SJCRH30 (cell line): ENCODE data around the gene FRMPD4. TPM values are rescaled to one million over a fixed set of nuclear protein-coding genes. Genes with fewer than 3 reads are reported as not detected.

Experiments
- DNase-seq, 2 experiments: peaks; one replicate each; pipeline ENCODE4 v3.0.0-alpha.2; 2015 to 2020
- H3K27ac ChIP-seq: fragments of 250-450 bp; sonication (Bioruptor Pico); 2 replicates; pipeline ENCODE4 v1.5.1; 2020; ENCODE audit warnings: mild to moderate bottlenecking, moderate library complexity
- H3K27me3 ChIP-seq: fragments of 250-450 bp; sonication (Bioruptor Pico); 2 replicates; pipeline ENCODE4 v1.5.1; 2020; ENCODE audit warnings: mild to moderate bottlenecking, moderate library complexity
- H3K36me3 ChIP-seq: fragments of 250-450 bp; sonication (Bioruptor Pico); 2 replicates; pipeline ENCODE4 v1.5.1; 2020; ENCODE audit warnings: mild to moderate bottlenecking, moderate library complexity
- H3K4me1 ChIP-seq: fragments of 250-450 bp; sonication (Bioruptor Pico); 2 replicates; pipeline ENCODE4 v1.5.1; 2020; ENCODE audit warnings: mild to moderate bottlenecking, moderate library complexity
- H3K4me3 ChIP-seq: fragments of 250-450 bp; sonication (Bioruptor Pico); 2 replicates; pipeline ENCODE4 v1.5.1; 2020; ENCODE audit warnings: mild to moderate bottlenecking, moderate library complexity
- H3K9me3 ChIP-seq: fragments of 250-450 bp; sonication (Bioruptor Pico); replicated peaks from 2 replicates; pipeline ENCODE4 v1.5.1; 2020; ENCODE audit warnings: mild to moderate bottlenecking, moderate library complexity
- total RNA-seq: library from RNA; depleted of rRNA; stranded (reverse); fragments of >200 nt; shearing (Covaris generic); gene quantifications from 2 replicates; pipeline ENCODE4 v1.2.3, GENCODE V29; 2014

Gene FRMPD4
- total RNA-seq, 1 experiment from 2014 or later: not detected

DNA sequence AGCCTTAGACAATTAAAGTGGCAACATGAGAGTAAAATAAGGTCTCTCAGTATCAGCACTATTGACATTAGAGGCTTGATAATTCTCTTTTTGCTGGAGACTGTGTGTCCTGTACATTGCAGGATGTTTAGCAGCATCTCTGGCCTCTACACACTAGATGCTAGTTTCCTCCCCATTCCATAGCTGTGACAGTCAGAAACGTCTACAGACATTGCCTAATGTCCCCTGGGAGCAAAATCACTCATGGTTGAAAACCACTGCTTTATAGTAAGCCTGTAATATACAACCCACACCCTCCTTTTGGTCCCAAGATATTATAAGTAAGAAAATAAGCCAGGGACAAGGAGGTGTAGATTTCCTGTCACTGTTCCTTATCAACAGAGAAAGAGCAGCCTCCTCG, 166.0 kb downstream of the FRMPD4 start:
- DNase-seq: no peak
- Histone ChIP-seq H3K9me3 (no peaks in the 10 kb centered on the region), H3K36me3 (no peaks in the 10 kb centered on the region), H3K4me3 (no peak overlapping the region), H3K27ac (no peak overlapping the region), H3K4me1 (no peaks in the 10 kb centered on the region), H3K27me3 (no peaks in the 10 kb centered on the region)

DNA sequence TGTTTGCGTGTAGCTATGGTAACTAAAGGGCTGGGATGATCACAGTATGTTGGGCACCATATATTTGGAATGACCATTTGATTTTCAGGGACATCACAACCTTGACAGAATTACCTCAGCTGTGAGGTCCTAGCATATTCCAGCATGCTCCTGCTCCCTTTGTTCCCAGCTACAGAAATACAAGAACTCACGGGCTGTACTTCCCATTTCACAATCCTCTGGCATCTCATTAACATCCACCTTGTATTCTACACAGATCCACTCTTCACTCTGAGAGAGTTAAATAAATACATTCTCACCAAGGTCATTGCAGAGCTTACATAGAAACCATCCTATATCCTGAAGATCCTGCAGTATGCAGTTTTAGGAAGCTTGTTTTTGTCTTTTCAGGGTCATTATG, 169.7 kb downstream of the FRMPD4 start:
- Histone ChIP-seq H3K4me3 (no peak overlapping the region), H3K27me3 (no peaks in the 10 kb centered on the region), H3K4me1 (no peaks in the 10 kb centered on the region), H3K9me3 (no peaks in the 10 kb centered on the region), H3K36me3 (no peaks in the 10 kb centered on the region), H3K27ac (no peak overlapping the region)
- no peak for DNase-seq

DNA sequence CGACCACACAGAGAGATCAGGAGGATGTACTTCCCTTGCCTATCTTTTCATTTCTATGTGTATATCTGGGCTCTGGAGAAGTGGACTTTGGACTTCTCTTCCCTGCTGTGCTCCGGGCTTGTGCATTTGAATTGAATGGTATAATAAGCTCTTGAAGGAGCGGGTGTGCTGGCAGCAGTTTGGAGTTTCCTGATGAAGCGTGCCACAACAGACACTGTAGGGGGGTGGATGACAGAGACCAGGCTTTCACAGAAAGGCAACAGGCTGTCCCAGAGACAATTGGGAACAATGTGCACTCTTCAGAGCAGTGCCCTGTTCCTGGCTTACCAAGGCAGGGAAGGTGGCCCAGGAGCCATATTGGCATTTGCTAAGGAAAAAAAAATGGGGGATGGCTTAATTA, 170.1 kb downstream of the FRMPD4 start:
- Histone ChIP-seq H3K27ac (no peak overlapping the region), H3K4me3 (no peak overlapping the region), H3K9me3 (no peaks in the 10 kb centered on the region), H3K27me3 (no peaks in the 10 kb centered on the region), H3K4me1 (no peaks in the 10 kb centered on the region), H3K36me3 (no peaks in the 10 kb centered on the region)
- no peak for DNase-seq

DNA sequence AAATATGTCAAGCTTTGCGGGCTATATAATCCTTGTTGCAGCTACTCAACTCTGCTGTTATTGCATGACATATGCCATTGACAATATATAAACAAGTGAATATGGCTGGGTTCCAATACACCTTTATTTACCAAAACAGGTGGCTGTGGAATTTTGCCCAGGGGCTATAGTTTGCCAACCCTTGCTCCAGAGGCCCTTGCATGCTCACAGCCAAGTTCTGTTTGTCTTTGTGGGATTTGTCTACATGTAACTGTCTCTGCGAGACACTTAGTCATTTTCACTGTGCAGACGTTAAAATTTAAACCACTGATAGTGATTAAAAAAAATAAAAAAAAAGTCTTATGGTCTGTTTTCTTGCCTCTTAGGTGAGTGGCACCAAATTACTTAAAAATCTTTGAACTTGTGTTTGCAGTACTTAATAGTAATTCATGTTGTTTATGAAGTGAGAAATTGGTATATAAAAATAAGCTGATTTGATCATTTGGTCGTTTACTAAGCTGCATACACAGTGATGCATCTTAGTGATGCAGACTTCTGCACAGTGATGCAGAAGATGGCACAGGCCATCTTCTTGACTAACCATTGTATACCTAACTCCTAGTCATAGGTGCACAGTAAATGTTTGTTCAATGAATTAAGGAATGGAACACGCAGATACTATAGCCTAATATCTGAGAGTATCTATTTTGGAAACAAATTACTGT, 170.9 kb downstream of the FRMPD4 start:
- Histone ChIP-seq H3K27ac (no peak overlapping the region), H3K9me3 (no peaks in the 10 kb centered on the region), H3K4me1 (no peaks in the 10 kb centered on the region), H3K27me3 (no peaks in the 10 kb centered on the region), H3K4me3 (no peak overlapping the region), H3K36me3 (no peaks in the 10 kb centered on the region)
- DNase-seq: no peak

DNA sequence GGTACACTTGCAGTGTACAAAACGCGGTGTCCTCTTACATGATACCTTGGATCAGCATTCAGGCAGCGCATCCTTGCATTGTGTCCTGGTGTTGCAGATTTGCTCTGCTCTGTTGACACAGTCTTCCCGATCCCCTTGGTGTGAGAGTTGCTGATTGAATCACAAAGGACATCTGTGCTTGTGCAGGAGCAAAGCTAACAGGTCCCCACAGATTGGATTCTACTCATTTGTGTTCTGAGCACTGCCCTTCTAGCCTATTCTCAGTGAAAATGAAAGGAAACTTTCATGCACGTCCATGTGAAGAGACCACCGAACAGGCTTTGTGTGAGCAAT, 171.4 kb downstream of the FRMPD4 start:
- Histone ChIP-seq H3K27me3 (no peaks in the 10 kb centered on the region), H3K4me1 (no peaks in the 10 kb centered on the region), H3K36me3 (no peaks in the 10 kb centered on the region), H3K27ac (no peak overlapping the region), H3K9me3 (no peaks in the 10 kb centered on the region), H3K4me3 (no peak overlapping the region)
- DNase-seq: no peak

DNA sequence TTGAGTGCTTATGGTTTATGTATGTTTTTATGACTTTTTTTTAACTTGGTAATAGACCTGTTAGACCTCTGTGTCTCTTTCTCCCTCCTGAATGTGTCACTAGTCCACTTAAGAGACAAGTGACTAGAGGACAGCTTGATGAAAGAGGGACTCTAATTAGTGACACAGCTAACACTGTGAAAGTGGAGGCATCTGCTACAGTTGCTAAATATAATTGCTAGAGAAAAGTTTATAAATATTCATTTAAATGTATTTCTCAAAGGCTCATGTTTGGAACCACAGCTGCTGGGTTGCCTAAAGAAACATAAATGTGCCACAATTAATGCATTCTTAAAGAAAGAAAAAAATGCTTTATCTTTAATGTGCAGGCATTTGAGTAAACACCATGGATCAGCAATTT, 176.4 kb downstream of the FRMPD4 start:
- Histone ChIP-seq H3K9me3 (no peaks in the 10 kb centered on the region), H3K4me1 (no peaks in the 10 kb centered on the region), H3K36me3 (no peaks in the 10 kb centered on the region), H3K27me3 (no peaks in the 10 kb centered on the region), H3K27ac (no peak overlapping the region), H3K4me3 (no peak overlapping the region)
- no peak for DNase-seq

DNA sequence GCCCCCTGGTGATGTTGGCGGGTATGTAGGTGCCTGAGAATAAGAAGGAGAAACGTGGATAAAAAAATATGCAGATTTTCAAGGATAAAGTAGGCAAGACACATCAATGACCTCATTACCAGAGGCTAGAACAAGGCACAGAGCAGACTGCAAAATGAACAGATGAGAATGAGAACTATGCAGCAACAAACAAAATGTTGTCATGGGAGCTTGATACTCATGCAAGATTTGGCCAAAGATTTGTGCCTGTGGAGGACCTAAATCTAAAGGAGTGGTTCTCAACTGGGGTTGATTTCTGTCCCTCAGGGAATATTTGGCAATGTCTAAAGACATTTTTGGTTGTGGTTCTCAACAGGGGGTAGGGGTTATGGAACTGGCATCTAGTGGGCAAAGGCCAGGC, 177.3 kb downstream of the FRMPD4 start:
- Histone ChIP-seq H3K4me3 (no peak overlapping the region), H3K9me3 (no peaks in the 10 kb centered on the region), H3K36me3 (no peaks in the 10 kb centered on the region), H3K27ac (no peak overlapping the region), H3K27me3 (no peaks in the 10 kb centered on the region), H3K4me1 (no peaks in the 10 kb centered on the region)
- DNase-seq: no peak

DNA sequence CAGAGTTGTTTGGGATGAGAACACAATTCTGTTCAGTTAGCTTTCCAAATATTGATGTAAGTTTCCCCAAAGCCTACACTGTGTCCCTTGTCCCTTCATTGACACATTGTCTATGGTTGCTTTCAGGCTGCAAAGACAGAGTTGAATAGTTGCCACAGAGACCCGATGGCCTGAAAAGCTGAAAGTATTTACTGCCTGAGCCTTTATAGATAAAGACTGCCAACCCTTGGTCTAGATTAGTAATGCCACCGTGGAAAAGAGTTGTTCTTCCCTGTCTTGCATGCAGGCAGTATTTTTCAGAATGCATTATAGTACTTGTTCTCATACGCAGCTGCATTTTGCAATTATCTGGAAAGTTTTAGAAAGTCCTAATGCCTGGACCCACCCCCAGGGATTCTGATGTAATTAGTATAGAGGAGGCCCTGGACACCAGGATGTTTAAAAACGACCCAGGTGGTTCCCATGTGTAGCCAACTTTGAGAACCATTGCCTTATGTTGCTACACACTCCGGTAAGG, 180.8 kb downstream of the FRMPD4 start:
- H3K27ac ChIP-seq: no peak overlapping the region
- no peaks in the 10 kb centered on the region for H3K27me3 ChIP-seq
- H3K4me1 ChIP-seq: no peaks in the 10 kb centered on the region
- DNase-seq: no peak
- no peaks in the 10 kb centered on the region for H3K36me3 ChIP-seq
- no peaks in the 10 kb centered on the region for H3K9me3 ChIP-seq
- H3K4me3 ChIP-seq: no peak overlapping the region

DNA sequence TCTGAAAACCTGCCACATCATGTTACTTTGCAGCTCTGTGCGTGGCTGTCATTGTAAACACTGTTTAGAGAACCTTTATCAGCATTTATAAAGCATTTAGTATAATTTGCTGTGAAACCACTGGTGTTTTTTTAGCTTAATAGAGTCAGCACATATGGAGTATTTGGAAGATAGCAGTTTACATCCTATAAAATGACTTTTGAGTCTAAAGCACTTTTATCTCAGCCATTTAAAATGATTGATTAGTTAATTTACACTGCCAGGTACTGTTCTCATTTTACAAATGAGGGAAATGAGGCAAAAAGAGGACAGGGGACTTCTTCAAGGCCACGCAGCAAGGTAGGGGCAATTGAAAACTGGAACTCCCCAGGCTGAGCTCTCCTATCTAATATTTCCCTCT, 181.7 kb downstream of the FRMPD4 start:
- Histone ChIP-seq H3K27ac (no peak overlapping the region), H3K4me3 (no peak overlapping the region), H3K27me3 (no peaks in the 10 kb centered on the region), H3K9me3 (no peaks in the 10 kb centered on the region), H3K36me3 (no peaks in the 10 kb centered on the region), H3K4me1 (no peaks in the 10 kb centered on the region)
- no peak for DNase-seq

DNA sequence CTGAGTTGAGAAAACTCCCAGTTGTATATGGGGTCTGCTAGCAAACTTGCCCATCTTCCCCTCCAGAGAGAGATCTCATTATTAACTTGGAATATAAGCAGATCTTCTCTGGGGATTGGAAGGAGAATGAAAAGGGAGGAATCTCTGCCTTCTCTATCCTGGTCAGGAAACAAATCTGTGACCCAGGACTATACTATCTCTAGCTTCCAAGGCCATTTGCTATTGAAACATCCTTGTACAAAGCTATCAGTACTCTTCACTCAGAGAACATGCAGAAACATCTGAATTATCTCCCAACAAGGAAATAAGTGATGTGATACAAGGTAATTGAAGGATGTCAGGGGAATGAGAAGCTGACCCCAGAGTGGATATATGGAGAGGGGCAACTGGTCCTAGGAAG, 183.8 kb downstream of the FRMPD4 start:
- DNase-seq: no peak
- Histone ChIP-seq H3K27me3 (no peaks in the 10 kb centered on the region), H3K36me3 (no peaks in the 10 kb centered on the region), H3K4me1 (no peaks in the 10 kb centered on the region), H3K4me3 (no peak overlapping the region), H3K27ac (no peak overlapping the region), H3K9me3 (no peaks in the 10 kb centered on the region)

DNA sequence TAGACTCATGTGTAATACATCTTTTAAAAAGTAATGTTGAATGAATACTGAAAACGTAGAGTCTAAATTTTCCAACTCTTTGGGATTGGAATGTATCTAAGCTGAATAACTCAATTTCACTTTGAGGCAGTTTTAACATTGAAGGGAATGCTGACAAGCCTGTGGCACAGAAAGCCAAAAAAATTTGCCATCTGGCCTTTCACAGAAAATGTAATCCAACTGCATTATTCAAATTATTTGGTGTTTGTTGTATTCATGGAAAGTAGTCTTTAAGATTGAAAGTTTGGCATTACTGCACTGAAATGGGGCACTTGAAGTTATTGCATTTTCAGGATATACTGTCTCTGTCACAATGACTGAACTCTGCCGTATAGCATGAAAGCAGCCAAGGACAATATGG, 186.9 kb downstream of the FRMPD4 start:
- no peak for DNase-seq
- Histone ChIP-seq H3K36me3 (no peaks in the 10 kb centered on the region), H3K9me3 (no peaks in the 10 kb centered on the region), H3K27ac (no peak overlapping the region), H3K27me3 (no peaks in the 10 kb centered on the region), H3K4me3 (no peak overlapping the region), H3K4me1 (no peaks in the 10 kb centered on the region)

DNA sequence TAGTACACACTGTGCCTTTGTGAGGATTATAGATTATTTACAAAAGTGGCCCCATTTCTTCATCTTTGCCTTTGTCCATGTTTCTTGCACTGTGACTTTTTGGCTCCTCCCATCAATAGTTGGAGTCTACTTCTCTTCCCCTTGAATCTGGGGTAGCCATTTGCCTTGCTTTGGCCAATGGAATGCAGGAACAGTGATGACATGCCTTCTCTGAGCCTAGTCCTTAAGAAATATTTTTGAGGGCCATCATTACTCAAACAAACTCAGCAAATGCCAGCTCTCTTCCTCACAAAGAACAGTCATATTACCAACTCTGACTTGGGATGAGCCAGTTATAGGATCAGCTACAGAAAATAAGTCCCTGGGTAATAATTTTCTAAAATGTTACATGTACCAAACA, 189.6 kb downstream of the FRMPD4 start:
- H3K36me3 ChIP-seq: no peaks in the 10 kb centered on the region
- no peak overlapping the region for H3K27ac ChIP-seq
- H3K4me3 ChIP-seq: no peak overlapping the region
- H3K4me1 ChIP-seq: no peaks in the 10 kb centered on the region
- no peaks in the 10 kb centered on the region for H3K9me3 ChIP-seq
- H3K27me3 ChIP-seq: no peaks in the 10 kb centered on the region
- no peak for DNase-seq

DNA sequence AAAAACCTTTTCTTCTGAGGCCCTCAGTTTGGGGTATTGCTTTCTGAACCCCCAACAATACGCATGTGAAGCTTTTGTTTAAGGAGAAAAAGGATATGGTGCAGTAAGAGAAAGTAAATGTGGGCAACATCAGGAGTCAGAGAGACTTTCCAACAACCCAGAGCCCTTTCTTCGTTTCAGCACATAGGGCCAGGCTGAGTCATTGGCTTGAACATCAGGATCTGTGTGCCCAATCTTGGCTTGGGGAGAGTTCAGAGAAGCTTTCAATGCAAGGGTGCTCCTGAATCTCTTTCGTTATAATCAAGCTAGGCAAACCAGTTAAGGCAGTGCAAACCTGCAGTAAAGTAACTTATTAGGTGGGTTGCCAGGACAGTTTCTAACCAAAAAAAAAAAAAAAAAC, 191.2 kb downstream of the FRMPD4 start:
- no peaks in the 10 kb centered on the region for H3K36me3 ChIP-seq
- no peak for DNase-seq
- H3K27me3 ChIP-seq: no peaks in the 10 kb centered on the region
- H3K9me3 ChIP-seq: no peaks in the 10 kb centered on the region
- no peak overlapping the region for H3K4me3 ChIP-seq
- H3K4me1 ChIP-seq: no peaks in the 10 kb centered on the region
- H3K27ac ChIP-seq: no peak overlapping the region

DNA sequence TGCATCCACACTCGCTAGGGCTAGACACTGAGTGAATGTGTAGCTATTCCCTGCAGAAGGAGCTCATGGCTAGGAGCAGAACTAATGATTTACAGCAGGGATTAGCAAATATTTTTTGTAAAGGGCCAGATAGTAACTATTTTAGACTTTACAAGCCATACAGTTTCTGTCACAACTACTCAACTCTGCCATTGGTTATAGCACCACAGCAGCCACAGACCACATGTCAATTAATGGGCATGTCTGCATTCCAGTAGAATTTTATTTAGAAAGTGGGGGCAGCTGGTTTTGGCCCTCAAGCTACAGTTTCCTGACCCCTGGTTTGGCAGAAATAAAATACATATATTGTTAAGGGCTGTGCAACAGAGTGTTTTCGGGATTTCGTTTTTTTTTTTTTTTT, 192.6 kb downstream of the FRMPD4 start:
- Histone ChIP-seq H3K4me3 (no peak overlapping the region), H3K4me1 (no peaks in the 10 kb centered on the region), H3K27me3 (no peaks in the 10 kb centered on the region), H3K9me3 (no peaks in the 10 kb centered on the region), H3K27ac (no peak overlapping the region), H3K36me3 (no peaks in the 10 kb centered on the region)
- DNase-seq: no peak

DNA sequence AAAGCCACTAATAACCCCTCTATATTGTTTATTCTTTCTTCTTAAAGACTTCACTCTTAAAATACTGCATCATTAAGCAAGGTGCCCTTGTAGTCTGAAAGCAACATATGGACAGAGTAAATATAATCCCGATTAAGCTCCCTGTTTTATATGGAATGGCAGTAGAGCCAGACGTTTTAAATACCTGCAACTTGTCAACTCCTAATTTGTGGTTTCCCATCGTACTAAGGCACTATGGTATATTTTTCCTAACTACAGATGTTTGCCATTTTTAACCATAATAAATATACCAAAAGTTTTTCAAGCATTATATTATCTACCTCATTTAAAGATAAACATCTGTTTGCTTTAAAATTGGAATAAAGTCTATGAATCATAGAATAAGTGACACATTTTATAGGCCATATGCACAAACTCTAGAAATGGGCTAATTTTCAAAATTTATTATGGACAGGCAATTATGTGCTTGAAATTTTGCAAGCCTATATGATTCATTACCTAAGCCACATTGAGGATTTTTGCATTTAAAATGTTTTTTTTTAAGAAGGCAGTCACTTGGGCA, 194.6 kb downstream of the FRMPD4 start:
- Histone ChIP-seq H3K36me3 (no peaks in the 10 kb centered on the region), H3K4me1 (no peaks in the 10 kb centered on the region), H3K4me3 (no peak overlapping the region), H3K9me3 (no peaks in the 10 kb centered on the region), H3K27me3 (no peaks in the 10 kb centered on the region), H3K27ac (no peak overlapping the region)
- DNase-seq: no peak

DNA sequence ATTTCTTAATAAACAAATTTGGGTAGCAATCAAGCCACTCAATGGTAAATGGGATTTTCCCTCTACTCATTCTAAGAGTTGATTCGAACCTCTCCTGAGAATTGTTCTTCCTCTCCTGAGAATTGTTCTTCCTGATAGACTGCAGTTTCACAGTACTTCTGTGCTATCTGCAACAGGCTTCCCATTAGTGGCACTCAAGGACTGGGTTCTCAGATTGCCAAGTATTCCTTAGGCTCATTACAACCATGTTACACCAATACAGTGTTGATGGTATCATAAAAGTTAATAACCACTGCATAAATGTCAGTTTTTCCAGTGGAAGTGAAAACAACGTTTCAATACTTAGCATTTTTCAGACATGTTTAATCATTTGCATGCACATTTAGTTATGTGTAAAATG, 201.6 kb downstream of the FRMPD4 start:
- Histone ChIP-seq H3K9me3 (no peaks in the 10 kb centered on the region), H3K27ac (no peak overlapping the region), H3K36me3 (no peaks in the 10 kb centered on the region), H3K4me3 (no peak overlapping the region), H3K27me3 (no peaks in the 10 kb centered on the region), H3K4me1 (no peaks in the 10 kb centered on the region)
- DNase-seq: no peak
